HG02571 (cell line): ENCODE measurements around the gene WDR73.

Source experiments
- ATAC-seq: cut with Tn5 transposase; IDR thresholded peaks from one replicate; pipeline ENCODE4 v1.9.1; 2021; ENCODE audit warnings: mild to moderate bottlenecking, moderate library complexity; ENCODE audit not compliant: unreplicated experiment

Gene WDR73

GRCh38 chr15:84590406-84590805 is 63.7 kb downstream of the WDR73 start:
- ATAC-seq, result no peak
